OCI-LY1 (cell line): ENCODE measurements around the gene CS.

Experiments
- CTCF ChIP-seq: fragments of 200-600 bp; sonication (generic), shearing (Covaris generic); IDR thresholded peaks from 2 replicates; pipeline ENCODE4 v1.5.1; 2017; ENCODE audit warnings: mild to moderate bottlenecking, antibody characterized with exemption, low read length, moderate library complexity, mixed read lengths
- EZH2 ChIP-seq: fragments of 200-600 bp; sonication (generic), shearing (Covaris generic); IDR thresholded peaks from 2 replicates; pipeline ENCODE4 v1.8.0; 2017; ENCODE audit warnings: borderline replicate concordance, mixed run types, mild to moderate bottlenecking, antibody characterized with exemption, low read length, moderate library complexity, mixed read lengths

- TF ChIP-seq CTCF: no peak
- TF ChIP-seq EZH2: no peak
These were observed 3.8 kb downstream of the CS start for GRCh38 chr12:56296295-56296694.
